ENCODE data around the gene GNPTAB.

- TF ChIP-seq, protein P1, sequence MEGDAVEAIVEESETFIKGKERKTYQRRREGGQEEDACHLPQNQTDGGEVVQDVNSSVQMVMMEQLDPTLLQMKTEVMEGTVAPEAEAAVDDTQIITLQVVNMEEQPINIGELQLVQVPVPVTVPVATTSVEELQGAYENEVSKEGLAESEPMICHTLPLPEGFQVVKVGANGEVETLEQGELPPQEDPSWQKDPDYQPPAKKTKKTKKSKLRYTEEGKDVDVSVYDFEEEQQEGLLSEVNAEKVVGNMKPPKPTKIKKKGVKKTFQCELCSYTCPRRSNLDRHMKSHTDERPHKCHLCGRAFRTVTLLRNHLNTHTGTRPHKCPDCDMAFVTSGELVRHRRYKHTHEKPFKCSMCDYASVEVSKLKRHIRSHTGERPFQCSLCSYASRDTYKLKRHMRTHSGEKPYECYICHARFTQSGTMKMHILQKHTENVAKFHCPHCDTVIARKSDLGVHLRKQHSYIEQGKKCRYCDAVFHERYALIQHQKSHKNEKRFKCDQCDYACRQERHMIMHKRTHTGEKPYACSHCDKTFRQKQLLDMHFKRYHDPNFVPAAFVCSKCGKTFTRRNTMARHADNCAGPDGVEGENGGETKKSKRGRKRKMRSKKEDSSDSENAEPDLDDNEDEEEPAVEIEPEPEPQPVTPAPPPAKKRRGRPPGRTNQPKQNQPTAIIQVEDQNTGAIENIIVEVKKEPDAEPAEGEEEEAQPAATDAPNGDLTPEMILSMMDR (IDR thresholded peaks at IDR 0.05; ENCODE audit: insufficient read depth, low read depth, low read length): no peak
- no peak for TF ChIP-seq EZH2 (IDR thresholded peaks at IDR 0.05; ENCODE audit: insufficient read depth, low read length)
These were observed 47.6 kb upstream of the GNPTAB start for GRCh38 chr12:101878243-101878821.

Measured in astrocyte (in vitro differentiated cells and primary cell).